Upper lobe of left lung (tissue), 6 donors: ENCODE measurements around the gene ACP3. TPM values are rescaled to one million over a fixed set of nuclear protein-coding genes. Genes with fewer than 3 reads are reported as not detected.

Experiments used
- ATAC-seq, 2 donors: fragments of 200-7000 bp; cut with Tn5 transposase; one replicate each; pipeline ENCODE4 v1.9.1; 2022; ENCODE audit warnings: mild to moderate bottlenecking in 2 of 2, moderate library complexity in 2 of 2; ENCODE audit not compliant: low FRiP score in 2 of 2
- DNase-seq, 2 donors: peaks; one replicate each; pipeline ENCODE4 v3.0.0-alpha.2; 2019 to 2020
- H3K27ac ChIP-seq, 4 donors: fragments of 200-600 bp; sonication (generic); one replicate each; pipeline ENCODE4 v1.5.1; 2016 to 2019
- H3K27me3 ChIP-seq, 4 donors: fragments of 200-600 bp; sonication (generic); one replicate each; pipeline ENCODE4 v1.5.1; 2017 to 2019
- H3K36me3 ChIP-seq, 4 donors: fragments of 200-600 bp; sonication (generic); one replicate each; pipeline ENCODE4 v1.5.1; 2016 to 2019
- H3K4me1 ChIP-seq, 4 donors: fragments of 200-600 bp; sonication (generic); one replicate each; pipeline ENCODE4 v1.5.1; 2018 to 2019
- H3K4me3 ChIP-seq, 4 donors: fragments of 200-600 bp; sonication (generic); one replicate each; pipeline ENCODE4 v1.5.1; 2017 to 2019; ENCODE audit warnings: mild to moderate bottlenecking in 2 of 4, moderate library complexity in 1 of 4
- H3K9me3 ChIP-seq, 4 donors: fragments of 200-600 bp; sonication (generic); one replicate each; pipeline ENCODE4 v1.5.1; 2018 to 2019
- CTCF ChIP-seq, 6 experiments: fragments of 450-650 bp in 4 of 6; fragments of 200-600 bp in 2 of 6; sonication (generic) in 2 of 6; IDR thresholded peaks; one replicate each; pipeline ENCODE4 v1.5.1; 2016 to 2019; ENCODE audit warnings: antibody characterized with exemption in 6 of 6
- EP300 ChIP-seq, 4 donors: sonication (generic); formaldehyde crosslinking; IDR thresholded peaks; one replicate each; pipeline ENCODE4 v1.5.1; 2017; ENCODE audit warnings: antibody characterized with exemption in 4 of 4, control low read depth in 2 of 4
- POLR2A ChIP-seq, 4 donors: fragments of 450-650 bp; IDR thresholded peaks; one replicate each; pipeline ENCODE4 v1.5.1; 2016 to 2017; ENCODE audit warnings: antibody characterized with exemption in 4 of 4, mild to moderate bottlenecking in 2 of 4
- POLR2AphosphoS5 ChIP-seq, 2 donors: sonication (generic); formaldehyde crosslinking; IDR thresholded peaks; one replicate each; pipeline ENCODE4 v1.5.1; 2017; ENCODE audit warnings: antibody characterized with exemption in 2 of 2
- WGBS, 2 donors: methylation state at CpG; one replicate each; pipeline ENCODE4 v1.1.5; 2017 to 2018; 5-methylcytosine and 5-hydroxymethylcytosine counted together
- total RNA-seq, 6 donors: library from RNA; depleted of rRNA in 4 of 6; stranded (reverse); fragments of >200 nt in 4 of 6; gene quantifications; one replicate each; pipeline versions ENCODE4 v1.1.0 to v1.2.1, GENCODE V29; 2016 to 2021
- donor health status: DM: no; HTN: no; CAD: no; lungs with moderate emphysema.
- donor health status: DM: no; HTN: yes; CAD: no; lungs with severe emphysema.

The ACP3 gene
- total RNA-seq, 6 donors from 2014 or later: 8.8 to 21.6 (median 15.4) TPM

GRCh38 chr3:132346841-132347736 is 29.9 kb downstream of the ACP3 start:
- DNase-seq (no peak), ATAC-seq (peak in 1 of 2 donors; percentile 9)
- Histone ChIP-seq H3K27ac (no peak overlapping the region), H3K9me3 (no peaks in the 10 kb centered on the region), H3K27me3 (no peaks in the 10 kb centered on the region), H3K4me3 (no peak overlapping the region), H3K36me3 (no peaks in the 10 kb centered on the region), H3K4me1 (peaks cover 0 to 11% (median 10%) of the 10 kb centered on the region in 4 donors)
- WGBS, 2 donors: 69 to 73% methylated on average over 5 of the region's 5 CpGs
- TF ChIP-seq POLR2A (IDR thresholded peaks at IDR 0.05): no peak
- no peak for TF ChIP-seq POLR2AphosphoS5 (IDR thresholded peaks at IDR 0.05)
- no peak for TF ChIP-seq EP300 (IDR thresholded peaks at IDR 0.05)
- TF ChIP-seq CTCF (IDR thresholded peaks at IDR 0.05): no peak

DNA sequence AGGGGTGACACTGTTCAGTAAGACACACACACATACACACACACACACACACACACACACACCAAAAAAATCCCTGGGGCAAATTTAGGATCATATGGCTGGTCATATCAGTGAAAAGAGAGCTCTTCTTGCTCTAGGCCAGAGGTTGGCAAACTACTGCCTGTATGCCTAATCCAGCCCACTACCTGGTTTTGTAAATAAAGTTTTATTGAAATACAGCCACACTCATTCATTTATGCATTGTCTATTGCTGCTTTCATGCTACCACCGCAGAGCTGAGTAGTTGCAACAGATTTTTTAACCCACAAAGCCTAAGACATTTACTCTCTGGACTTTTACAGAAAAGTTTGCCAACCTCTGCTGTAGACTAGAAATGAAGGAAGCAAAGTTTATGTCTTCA is 30.6 kb downstream of the ACP3 start:
- H3K9me3 ChIP-seq: no peaks in the 10 kb centered on the region
- no peaks in the 10 kb centered on the region for H3K36me3 ChIP-seq
- 91 to 94% methylated on average over 1 of the region's 1 CpG for WGBS, 2 donors
- ATAC-seq (no peak), DNase-seq (no peak)
- H3K4me1 ChIP-seq: peaks cover 0 to 4% (median 2%) of the 10 kb centered on the region in 4 donors
- no peak overlapping the region for H3K4me3 ChIP-seq
- no peak overlapping the region for H3K27ac ChIP-seq
- no peaks in the 10 kb centered on the region for H3K27me3 ChIP-seq
- TF ChIP-seq POLR2AphosphoS5 (IDR thresholded peaks at IDR 0.05): no peak
- no peak for TF ChIP-seq EP300 (IDR thresholded peaks at IDR 0.05)
- no peak for TF ChIP-seq POLR2A (IDR thresholded peaks at IDR 0.05)
- no peak for TF ChIP-seq CTCF (IDR thresholded peaks at IDR 0.05)

- no peak for TF ChIP-seq POLR2A (IDR thresholded peaks at IDR 0.05)
- no peak for TF ChIP-seq POLR2AphosphoS5 (IDR thresholded peaks at IDR 0.05)
- 96 to 100% methylated on average over 1 of the region's 1 CpG for WGBS, 2 donors
- no peak for DNase-seq
- Histone ChIP-seq H3K4me1 (peaks cover 0 to 3% (median 0%) of the 10 kb centered on the region in 4 donors), H3K9me3 (no peaks in the 10 kb centered on the region), H3K27me3 (no peaks in the 10 kb centered on the region), H3K27ac (no peak overlapping the region), H3K4me3 (no peak overlapping the region), H3K36me3 (no peaks in the 10 kb centered on the region)
- ATAC-seq: no peak
Observed at GRCh38 chr3:132348531-132348930, 31.3 kb downstream of the ACP3 start.

- Histone ChIP-seq H3K27me3 (no peaks in the 10 kb centered on the region), H3K36me3 (no peaks in the 10 kb centered on the region), H3K27ac (no peak overlapping the region), H3K9me3 (no peaks in the 10 kb centered on the region), H3K4me3 (no peak overlapping the region), H3K4me1 (peaks cover 0 to 3% (median 0%) of the 10 kb centered on the region in 4 donors)
- WGBS, 2 donors: 84 to 94% methylated on average over 1 of the region's 1 CpG
- TF ChIP-seq POLR2AphosphoS5 (IDR thresholded peaks at IDR 0.05): no peak
- no peak for TF ChIP-seq POLR2A (IDR thresholded peaks at IDR 0.05)
- TF ChIP-seq CTCF (IDR thresholded peaks at IDR 0.05): no peak
- no peak for TF ChIP-seq EP300 (IDR thresholded peaks at IDR 0.05)
- DNase-seq: no peak
- no peak for ATAC-seq
Observed at GRCh38 chr3:132350814-132351213, 33.6 kb downstream of the ACP3 start.

GRCh38 chr3:132351222-132351806 is 34.1 kb downstream of the ACP3 start:
- ATAC-seq: no peak
- peaks cover 0 to 3% (median 0%) of the 10 kb centered on the region in 4 donors for H3K4me1 ChIP-seq
- TF ChIP-seq CTCF (IDR thresholded peaks at IDR 0.05) (no peak), POLR2A (IDR thresholded peaks at IDR 0.05) (no peak), EP300 (IDR thresholded peaks at IDR 0.05) (no peak), POLR2AphosphoS5 (IDR thresholded peaks at IDR 0.05) (no peak)
- H3K27ac ChIP-seq: no peak overlapping the region
- no peaks in the 10 kb centered on the region for H3K27me3 ChIP-seq
- no peaks in the 10 kb centered on the region for H3K9me3 ChIP-seq
- 86 to 88% methylated on average over 5 of the region's 5 CpGs for WGBS, 2 donors
- no peak for DNase-seq
- no peak overlapping the region for H3K4me3 ChIP-seq
- no peaks in the 10 kb centered on the region for H3K36me3 ChIP-seq
